ENCODE measurements around the gene ZNF324.
A peak's percentile ranks its signal among the peaks of the same experiment; 100 is the strongest.

The ZNF324 gene

GRCh38 chr19:58516964-58517833 lies 50.3 kb downstream of the ZNF324 start:
- no peaks in the 10 kb centered on the region for H3K9me2 ChIP-seq (replicated peaks; ENCODE audit: low read depth, low read length)
- no peaks in the 10 kb centered on the region for H4K20me1 ChIP-seq (ENCODE audit: insufficient read depth, low read length, poor library complexity, severe bottlenecking)
- H3K9ac ChIP-seq (ENCODE audit: low read depth, low read length, poor library complexity, severe bottlenecking): no peak overlapping the region
- peaks cover 35% of the 10 kb centered on the region for H3K4me1 ChIP-seq (ENCODE audit: insufficient read depth, low read length, poor library complexity, severe bottlenecking)
- H3K4me3 ChIP-seq (ENCODE audit: low read length, poor library complexity, severe bottlenecking): no peak overlapping the region
- no peak overlapping the region for H2AFZ ChIP-seq (ENCODE audit: low read length)
- no peak for TF ChIP-seq EZH2phosphoT487 (IDR thresholded peaks at IDR 0.05; ENCODE audit: borderline replicate concordance)
- TF ChIP-seq, protein P1, sequence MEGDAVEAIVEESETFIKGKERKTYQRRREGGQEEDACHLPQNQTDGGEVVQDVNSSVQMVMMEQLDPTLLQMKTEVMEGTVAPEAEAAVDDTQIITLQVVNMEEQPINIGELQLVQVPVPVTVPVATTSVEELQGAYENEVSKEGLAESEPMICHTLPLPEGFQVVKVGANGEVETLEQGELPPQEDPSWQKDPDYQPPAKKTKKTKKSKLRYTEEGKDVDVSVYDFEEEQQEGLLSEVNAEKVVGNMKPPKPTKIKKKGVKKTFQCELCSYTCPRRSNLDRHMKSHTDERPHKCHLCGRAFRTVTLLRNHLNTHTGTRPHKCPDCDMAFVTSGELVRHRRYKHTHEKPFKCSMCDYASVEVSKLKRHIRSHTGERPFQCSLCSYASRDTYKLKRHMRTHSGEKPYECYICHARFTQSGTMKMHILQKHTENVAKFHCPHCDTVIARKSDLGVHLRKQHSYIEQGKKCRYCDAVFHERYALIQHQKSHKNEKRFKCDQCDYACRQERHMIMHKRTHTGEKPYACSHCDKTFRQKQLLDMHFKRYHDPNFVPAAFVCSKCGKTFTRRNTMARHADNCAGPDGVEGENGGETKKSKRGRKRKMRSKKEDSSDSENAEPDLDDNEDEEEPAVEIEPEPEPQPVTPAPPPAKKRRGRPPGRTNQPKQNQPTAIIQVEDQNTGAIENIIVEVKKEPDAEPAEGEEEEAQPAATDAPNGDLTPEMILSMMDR (conservative IDR thresholded peaks at IDR 0.05; ENCODE audit: low read length): no peak
- H3K79me2 ChIP-seq (ENCODE audit: insufficient read depth, low read length): peaks cover 45% of the 10 kb centered on the region
- no peaks in the 10 kb centered on the region for H3F3A ChIP-seq (ENCODE audit: low read depth)
- peak overlapping the region; percentile 52 for H3K4me2 ChIP-seq (ENCODE audit: low read depth, low read length, poor library complexity, severe bottlenecking)
- no peaks in the 10 kb centered on the region for H3K27me3 ChIP-seq (ENCODE audit: insufficient read depth, low read length, poor library complexity, severe bottlenecking)
- no peaks in the 10 kb centered on the region for H3K36me3 ChIP-seq (ENCODE audit: insufficient read depth, low read length)
- H3K9me3 ChIP-seq (ENCODE audit: insufficient read depth, low read depth, low read length): no peaks in the 10 kb centered on the region

- peaks cover 45% of the 10 kb centered on the region for H3K79me2 ChIP-seq (ENCODE audit: insufficient read depth, low read length)
- no peaks in the 10 kb centered on the region for H3K9me3 ChIP-seq (ENCODE audit: insufficient read depth, low read depth, low read length)
- H2AFZ ChIP-seq (ENCODE audit: low read length): peak overlapping the region; percentile 92
- no peaks in the 10 kb centered on the region for H4K20me1 ChIP-seq (ENCODE audit: insufficient read depth, low read length, poor library complexity, severe bottlenecking)
- H3K36me3 ChIP-seq (ENCODE audit: insufficient read depth, low read length): no peaks in the 10 kb centered on the region
- H3K4me3 ChIP-seq (ENCODE audit: low read length, poor library complexity, severe bottlenecking): peak overlapping the region; percentile 87
- peak overlapping the region; percentile 97 for H3K9ac ChIP-seq (ENCODE audit: low read depth, low read length, poor library complexity, severe bottlenecking)
- H3K4me1 ChIP-seq (ENCODE audit: insufficient read depth, low read length, poor library complexity, severe bottlenecking): peaks cover 32% of the 10 kb centered on the region
- TF ChIP-seq, protein P1 (conservative IDR thresholded peaks at IDR 0.05; ENCODE audit: low read length): no peak
- no peak for TF ChIP-seq EZH2phosphoT487 (IDR thresholded peaks at IDR 0.05; ENCODE audit: borderline replicate concordance)
- no peaks in the 10 kb centered on the region for H3K27me3 ChIP-seq (ENCODE audit: insufficient read depth, low read length, poor library complexity, severe bottlenecking)
- H3K4me2 ChIP-seq (ENCODE audit: low read depth, low read length, poor library complexity, severe bottlenecking): peak overlapping the region; percentile 93
- no peaks in the 10 kb centered on the region for H3K9me2 ChIP-seq (replicated peaks; ENCODE audit: low read depth, low read length)
- no peaks in the 10 kb centered on the region for H3F3A ChIP-seq (ENCODE audit: low read depth)
Measured at GRCh38 chr19:58518256-58519086, 51.6 kb downstream of the ZNF324 start.

- no peaks in the 10 kb centered on the region for H3F3A ChIP-seq (ENCODE audit: low read depth)
- H3K27me3 ChIP-seq (ENCODE audit: insufficient read depth, low read length, poor library complexity, severe bottlenecking): no peaks in the 10 kb centered on the region
- H3K36me3 ChIP-seq (ENCODE audit: insufficient read depth, low read length): no peaks in the 10 kb centered on the region
- no peaks in the 10 kb centered on the region for H3K9me3 ChIP-seq (ENCODE audit: insufficient read depth, low read depth, low read length)
- H3K9me2 ChIP-seq (replicated peaks; ENCODE audit: low read depth, low read length): no peaks in the 10 kb centered on the region
- H3K4me3 ChIP-seq (ENCODE audit: low read length, poor library complexity, severe bottlenecking): peak overlapping the region; percentile 87
- peaks cover 29% of the 10 kb centered on the region for H3K4me1 ChIP-seq (ENCODE audit: insufficient read depth, low read length, poor library complexity, severe bottlenecking)
- TF ChIP-seq, protein P1 (conservative IDR thresholded peaks at IDR 0.05; ENCODE audit: low read length): peak; percentile 55
- no peak for TF ChIP-seq EZH2phosphoT487 (IDR thresholded peaks at IDR 0.05; ENCODE audit: borderline replicate concordance)
- H2AFZ ChIP-seq (ENCODE audit: low read length): peak overlapping the region; percentile 92
- peak overlapping the region; percentile 97 for H3K9ac ChIP-seq (ENCODE audit: low read depth, low read length, poor library complexity, severe bottlenecking)
- H4K20me1 ChIP-seq (ENCODE audit: insufficient read depth, low read length, poor library complexity, severe bottlenecking): no peaks in the 10 kb centered on the region
- H3K79me2 ChIP-seq (ENCODE audit: insufficient read depth, low read length): peaks cover 45% of the 10 kb centered on the region
- peak overlapping the region; percentile 93 for H3K4me2 ChIP-seq (ENCODE audit: low read depth, low read length, poor library complexity, severe bottlenecking)
Measured at GRCh38 chr19:58519087-58519354, 52.1 kb downstream of the ZNF324 start.
